Measurements from ENCODE around the gene OXA1L.

GRCh38 chr14:22733829-22734228 lies 32.7 kb upstream of the OXA1L start:
- TF ChIP-seq CTCF (IDR thresholded peaks at IDR 0.05; ENCODE audit: low read depth, low read length, missing input control) (no peak), JUND (IDR thresholded peaks at IDR 0.05) (no peak), GABPA (IDR thresholded peaks at IDR 0.05 in 1 of 2, conservative IDR thresholded peaks at IDR 0.05 in 1 of 2) (no peak), ATF3 (IDR thresholded peaks at IDR 0.05) (no peak), RAD21 (IDR thresholded peaks at IDR 0.05) (no peak), EGR1 (IDR thresholded peaks at IDR 0.05; ENCODE audit: low read depth in 2 of 2) (no peak)
